Measurements from ENCODE around the gene ZKSCAN3.

DNA sequence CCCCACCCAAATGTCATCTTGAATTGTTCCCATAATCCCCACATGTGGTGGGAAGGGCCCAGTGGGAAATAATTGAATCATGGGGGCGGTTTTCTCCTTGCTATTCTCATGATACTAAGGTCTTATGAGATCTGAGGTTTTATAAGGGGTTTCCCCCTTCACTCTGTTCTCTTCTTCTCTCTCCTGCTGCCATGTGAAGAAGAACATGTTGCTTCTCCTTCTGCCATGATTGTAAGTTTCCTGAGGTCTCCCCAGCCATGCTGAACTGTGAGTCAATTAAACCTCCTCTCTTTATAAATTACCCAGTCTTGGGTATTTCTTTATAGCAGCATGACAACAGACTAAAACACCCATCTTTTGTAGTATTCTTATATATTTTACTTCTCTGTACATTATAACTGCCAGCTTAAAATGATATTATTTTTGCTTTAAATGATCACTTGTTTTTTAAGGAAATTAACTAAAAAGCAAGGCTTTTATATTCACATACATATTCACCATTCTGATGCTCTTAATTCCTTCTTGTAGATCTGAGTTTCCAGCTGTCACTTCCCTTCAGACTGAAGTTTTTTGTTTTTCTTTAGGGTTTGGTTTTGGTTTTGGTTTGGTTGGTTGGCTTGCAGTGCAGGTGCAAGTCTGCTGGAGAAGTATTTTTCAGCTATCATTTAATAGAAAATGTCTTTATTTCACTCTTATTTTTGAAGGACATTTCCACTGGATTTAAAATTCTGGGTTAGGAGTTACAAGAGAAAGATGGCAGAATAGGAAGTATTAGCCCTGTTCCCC is 9.2 kb upstream of the ZKSCAN3 start:
- TF ChIP-seq EZH2phosphoT487 (IDR thresholded peaks at IDR 0.05; ENCODE audit: insufficient read depth, low read depth) (no peak), EZH2 (IDR thresholded peaks at IDR 0.05; ENCODE audit: insufficient read depth, poor library complexity, severe bottlenecking) (no peak)
